Esophagus squamous epithelium (tissue), 5 donors: Measurements from ENCODE around the gene KCNAB1. TPM values are rescaled to one million over a fixed set of nuclear protein-coding genes. Genes with fewer than 3 reads are reported as not detected.

ENCODE experiments used
- DNase-seq: peaks from one replicate; lab custom pipeline; 2025; lab: John Stamatoyannopoulos, UW
- H3K27ac ChIP-seq, 4 donors: fragments of 200-600 bp; sonication (generic); one replicate each; pipeline ENCODE4 v1.5.1; 2016 to 2019; ENCODE audit warnings: mild to moderate bottlenecking in 1 of 4
- H3K27me3 ChIP-seq, 4 donors: fragments of 200-600 bp; sonication (generic); 1 replicate in 3 of 4; 2 replicates in 1 of 4; pipeline versions ENCODE4 v1.5.1 to v1.6.0; 2017 to 2021; ENCODE audit warnings: antibody characterized with exemption in 1 of 4
- H3K36me3 ChIP-seq, 3 donors: fragments of 200-600 bp; sonication (generic); one replicate each; pipeline ENCODE4 v1.5.1; 2016 to 2019
- H3K4me1 ChIP-seq, 3 donors: fragments of 200-600 bp; sonication (generic); one replicate each; pipeline ENCODE4 v1.5.1; 2017 to 2019
- H3K4me3 ChIP-seq, 4 donors: fragments of 200-600 bp; sonication (generic); 1 replicate in 3 of 4; 2 replicates in 1 of 4; pipeline ENCODE4 v1.5.1; 2016 to 2019; ENCODE audit warnings: mild to moderate bottlenecking in 2 of 4, moderate library complexity in 1 of 4
- H3K9me3 ChIP-seq, 3 donors: fragments of 200-600 bp; sonication (generic); one replicate each; pipeline ENCODE4 v1.5.1; 2016 to 2019
- CTCF ChIP-seq, 6 experiments: fragments of 450-650 bp in 4 of 6; fragments of 200-600 bp in 2 of 6; sonication (generic) in 2 of 6; IDR thresholded peaks; one replicate each; pipeline ENCODE4 v1.5.1; 2016 to 2019; ENCODE audit warnings: antibody characterized with exemption in 6 of 6, mild to moderate bottlenecking in 4 of 6, moderate library complexity in 4 of 6
- POLR2A ChIP-seq, 4 donors: fragments of 450-650 bp; IDR thresholded peaks; one replicate each; pipeline ENCODE4 v1.6.1; 2017; ENCODE audit warnings: antibody characterized with exemption in 4 of 4, mild to moderate bottlenecking in 4 of 4, moderate library complexity in 3 of 4
- WGBS, 2 donors: methylation state at CpG; one replicate each; pipeline ENCODE4 v1.1.5; 2018; 5-methylcytosine and 5-hydroxymethylcytosine counted together
- intact Hi-C: fragments of 100-400 bp; cut with DNase I; formaldehyde crosslinking; loops from one replicate; pipeline ENCODE4 v1.15.0; 2022
- total RNA-seq, 4 donors: library from RNA; depleted of rRNA; stranded (reverse); fragments of >200 nt; gene quantifications; one replicate each; pipeline ENCODE4 v1.1.0, GENCODE V29; 2016
- donor health status: DM: yes; HTN: yes; CAD: no.

KCNAB1 gene
- total RNA-seq, 4 donors from 2014 or later = 0.40 to 6.6 (median 1.3) TPM

- WGBS, 2 donors = 79 to 80% methylated on average over 1 of the region's 1 CpG
- intact Hi-C loops = no loop called here
- Histone ChIP-seq H3K4me3 (no peak overlapping the region), H3K4me1 (peaks cover 0 to 11% (median 0%) of the 10 kb centered on the region in 3 donors), H3K27ac (no peak overlapping the region), H3K36me3 (no peaks in the 10 kb centered on the region), H3K9me3 (no peaks in the 10 kb centered on the region), H3K27me3 (no peaks in the 10 kb centered on the region)
- TF ChIP-seq CTCF (IDR thresholded peaks at IDR 0.05) (no peak), POLR2A (IDR thresholded peaks at IDR 0.05) (no peak)
- no peak for DNase-seq
Measured at GRCh38 chr3:156303001-156303707, 182.8 kb downstream of the KCNAB1 start.

DNA sequence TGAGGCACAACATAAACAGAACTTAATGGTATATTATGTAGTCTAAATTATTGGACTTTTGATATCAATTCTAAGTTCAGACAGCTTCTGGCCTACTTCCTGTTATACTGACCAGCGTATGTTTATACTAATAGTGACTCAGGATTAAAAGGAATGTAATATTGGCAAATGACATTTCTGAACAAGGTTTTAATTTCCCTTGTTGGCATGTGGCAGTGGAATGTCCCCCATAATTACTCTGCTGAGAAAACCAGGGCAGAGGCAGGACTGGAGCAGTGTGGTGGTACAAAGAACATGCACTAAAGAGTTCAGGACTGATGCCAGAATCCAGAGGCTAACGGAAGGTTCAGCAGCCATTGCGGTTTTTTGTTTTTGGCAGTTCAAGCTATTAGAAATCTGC, 184.0 kb downstream of the KCNAB1 start:
- no peak for TF ChIP-seq CTCF (IDR thresholded peaks at IDR 0.05)
- TF ChIP-seq POLR2A (IDR thresholded peaks at IDR 0.05) = no peak
- no peaks in the 10 kb centered on the region for H3K27me3 ChIP-seq
- DNase-seq = no peak
- no peak overlapping the region for H3K4me3 ChIP-seq
- intact Hi-C loops = no loop called here
- no peak overlapping the region for H3K27ac ChIP-seq
- H3K36me3 ChIP-seq = no peaks in the 10 kb centered on the region
- peaks cover 0 to 11% (median 0%) of the 10 kb centered on the region in 3 donors for H3K4me1 ChIP-seq
- H3K9me3 ChIP-seq = no peaks in the 10 kb centered on the region
- 53% methylated on average over 3 of the region's 3 CpGs for WGBS, 2 donors

- H3K27me3 ChIP-seq = no peaks in the 10 kb centered on the region
- H3K4me1 ChIP-seq = peaks cover 0 to 11% (median 0%) of the 10 kb centered on the region in 3 donors
- no peak overlapping the region for H3K27ac ChIP-seq
- no peak for DNase-seq
- no peak overlapping the region for H3K4me3 ChIP-seq
- 81 to 93% methylated on average over 1 of the region's 1 CpG for WGBS, 2 donors
- H3K9me3 ChIP-seq = no peaks in the 10 kb centered on the region
- intact Hi-C loops = no loop called here
- H3K36me3 ChIP-seq = no peaks in the 10 kb centered on the region
- TF ChIP-seq POLR2A (IDR thresholded peaks at IDR 0.05) = no peak
- no peak for TF ChIP-seq CTCF (IDR thresholded peaks at IDR 0.05)
Measured at GRCh38 chr3:156305672-156306071, 185.3 kb downstream of the KCNAB1 start.

DNA sequence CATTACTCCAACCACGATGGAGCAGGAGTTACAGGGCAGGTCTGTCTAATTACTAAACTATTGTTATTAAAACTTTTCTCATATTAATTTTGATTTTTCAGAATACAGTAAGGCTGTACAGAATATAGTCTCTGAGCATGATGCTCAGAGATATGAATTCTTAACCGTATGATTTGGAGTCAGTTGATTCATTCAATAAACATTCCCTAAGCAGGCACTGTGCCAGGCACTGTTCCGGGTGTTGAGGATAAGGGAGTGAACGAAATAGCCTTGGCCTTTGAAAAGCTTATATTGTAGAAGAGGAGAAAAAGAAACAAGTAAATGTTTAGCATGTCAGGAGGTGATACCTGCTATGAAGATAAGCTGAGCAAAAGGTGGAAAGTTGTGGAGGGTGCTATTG, 187.3 kb downstream of the KCNAB1 start:
- intact Hi-C loops = no loop called here
- H3K27ac ChIP-seq = no peak overlapping the region
- peaks cover 0 to 11% (median 0%) of the 10 kb centered on the region in 3 donors for H3K4me1 ChIP-seq
- no peak overlapping the region for H3K4me3 ChIP-seq
- no peaks in the 10 kb centered on the region for H3K9me3 ChIP-seq
- DNase-seq = no peak
- H3K36me3 ChIP-seq = no peaks in the 10 kb centered on the region
- no peaks in the 10 kb centered on the region for H3K27me3 ChIP-seq
- WGBS, 2 donors = 20 to 31% methylated on average over 4 of the region's 4 CpGs
- TF ChIP-seq CTCF (IDR thresholded peaks at IDR 0.05) (no peak), POLR2A (IDR thresholded peaks at IDR 0.05) (no peak)

DNA sequence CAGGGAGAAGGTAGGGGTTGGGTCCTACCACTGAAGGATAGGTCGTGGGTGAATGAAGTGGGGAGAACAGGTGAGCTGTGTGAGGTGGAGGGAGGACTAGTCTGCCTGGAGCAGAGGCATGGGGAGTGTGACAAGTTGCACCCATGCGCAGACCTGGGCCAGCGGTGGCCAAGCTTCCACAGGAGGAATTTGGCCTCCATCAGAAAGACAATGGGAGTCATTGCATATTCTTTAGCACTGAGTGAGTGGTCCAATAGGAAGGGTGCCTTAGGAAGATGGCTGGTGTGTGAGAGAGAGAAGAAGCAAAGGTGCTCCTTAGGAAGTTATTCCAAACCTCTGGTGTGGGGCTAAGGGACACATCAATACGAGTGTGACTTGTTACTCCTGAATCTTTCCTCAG, 191.1 kb downstream of the KCNAB1 start:
- no peak for DNase-seq
- H3K27me3 ChIP-seq = no peaks in the 10 kb centered on the region
- no peak overlapping the region for H3K27ac ChIP-seq
- no peak overlapping the region for H3K4me3 ChIP-seq
- no peak for TF ChIP-seq POLR2A (IDR thresholded peaks at IDR 0.05)
- TF ChIP-seq CTCF (IDR thresholded peaks at IDR 0.05) = no peak
- no peaks in the 10 kb centered on the region for H3K4me1 ChIP-seq
- intact Hi-C loops = no loop called here
- no peaks in the 10 kb centered on the region for H3K36me3 ChIP-seq
- 80 to 86% methylated on average over 4 of the region's 4 CpGs for WGBS, 2 donors
- no peaks in the 10 kb centered on the region for H3K9me3 ChIP-seq
